HL-60 (cell line): Measurements from ENCODE around the gene SKP1.

Experiments used
- DNase-seq, 2 experiments: peaks; one replicate each; pipeline ENCODE4 v3.0.0-alpha.2; 2010 to 2020; ENCODE audit warnings: low read depth in 1 of 2, low spot score in 1 of 2
- H3K27ac ChIP-seq: fragments of 250-450 bp; sonication (Bioruptor Pico); replicated peaks from 2 replicates; pipeline ENCODE4 v1.5.1; 2020; ENCODE audit warnings: mild to moderate bottlenecking, moderate library complexity
- H3K27me3 ChIP-seq: fragments of 250-450 bp; sonication (Bioruptor Pico); 2 replicates; pipeline ENCODE4 v1.5.1; 2021; ENCODE audit warnings: mild to moderate bottlenecking, moderate library complexity; ENCODE audit not compliant: insufficient read depth, poor library complexity, severe bottlenecking
- H3K4me3 ChIP-seq: replicated peaks from 2 replicates; pipeline ENCODE4 v1.5.1; 2011; ENCODE audit warnings: mild to moderate bottlenecking, control low read depth, low read length; ENCODE audit not compliant: insufficient read depth
- GABPA ChIP-seq: IDR thresholded peaks from 2 replicates; pipeline ENCODE4 v1.6.1; 2012; ENCODE audit warnings: low read depth
- POLR2AphosphoS5 ChIP-seq: IDR thresholded peaks from 2 replicates; pipeline ENCODE4 v1.6.1; 2012; ENCODE audit warnings: low read depth
- SPI1 ChIP-seq: IDR thresholded peaks from 2 replicates; pipeline ENCODE4 v1.6.1; 2012; ENCODE audit warnings: low read depth, mild to moderate bottlenecking, borderline replicate concordance
- TF ChIP-seq, protein P1 (sequence below): IDR thresholded peaks from 2 replicates; pipeline ENCODE4 v1.6.1; 2012; ENCODE audit warnings: low read depth; ENCODE audit not compliant: insufficient replicate concordance
- TF ChIP-seq, protein P2 (sequence below): IDR thresholded peaks from one replicate; pipeline ENCODE4 v1.5.1; 2011; ENCODE audit warnings: low read length, control low read depth, inconsistent platforms; ENCODE audit not compliant: insufficient read depth

Gene SKP1

DNA sequence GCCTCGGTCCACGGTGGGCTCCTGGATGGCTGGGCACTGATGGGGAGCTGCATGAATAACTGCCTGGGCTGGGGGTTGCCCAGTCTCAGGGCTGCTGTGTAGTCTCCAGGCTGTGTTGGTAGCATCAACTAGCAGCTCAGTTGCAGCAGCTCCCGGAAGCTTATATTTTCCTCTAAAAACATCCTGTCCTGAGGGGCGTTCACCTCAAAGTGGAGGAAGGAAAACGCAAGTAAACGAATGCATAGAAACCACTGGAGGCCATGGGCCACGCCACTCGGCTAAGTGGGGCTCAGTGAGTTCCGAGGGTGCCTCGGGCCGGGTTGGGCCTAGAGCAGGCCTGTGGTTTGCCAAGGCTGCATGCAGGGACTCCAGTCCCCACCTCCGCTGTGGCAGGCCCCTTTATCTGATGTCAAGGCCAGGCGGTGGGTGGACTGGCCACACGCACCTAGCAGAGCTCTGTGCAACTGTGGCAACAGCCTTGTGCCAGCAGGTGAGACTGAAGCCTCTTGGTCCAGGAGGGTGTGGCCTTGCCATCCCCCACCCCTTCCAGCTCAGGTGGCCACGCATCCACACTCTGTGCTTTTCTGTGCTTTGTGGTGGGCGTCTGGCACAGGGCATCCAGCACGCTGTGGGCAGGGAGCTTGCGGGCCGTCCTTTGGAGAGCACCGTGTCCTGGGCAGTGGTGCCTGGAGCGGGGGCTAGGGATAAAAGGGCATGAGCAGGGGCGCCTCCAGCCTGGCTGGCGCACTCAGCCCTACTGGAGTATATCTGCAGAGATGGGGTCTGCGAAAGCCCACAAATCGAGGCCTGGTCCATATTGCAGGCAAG is 47.1 kb downstream of the SKP1 start:
- H3K4me3 ChIP-seq = no peak overlapping the region
- no peak overlapping the region for H3K27ac ChIP-seq
- H3K27me3 ChIP-seq = no peaks in the 10 kb centered on the region
- TF ChIP-seq SPI1 = no peak
- no peak for TF ChIP-seq POLR2AphosphoS5
- TF ChIP-seq, protein P1, sequence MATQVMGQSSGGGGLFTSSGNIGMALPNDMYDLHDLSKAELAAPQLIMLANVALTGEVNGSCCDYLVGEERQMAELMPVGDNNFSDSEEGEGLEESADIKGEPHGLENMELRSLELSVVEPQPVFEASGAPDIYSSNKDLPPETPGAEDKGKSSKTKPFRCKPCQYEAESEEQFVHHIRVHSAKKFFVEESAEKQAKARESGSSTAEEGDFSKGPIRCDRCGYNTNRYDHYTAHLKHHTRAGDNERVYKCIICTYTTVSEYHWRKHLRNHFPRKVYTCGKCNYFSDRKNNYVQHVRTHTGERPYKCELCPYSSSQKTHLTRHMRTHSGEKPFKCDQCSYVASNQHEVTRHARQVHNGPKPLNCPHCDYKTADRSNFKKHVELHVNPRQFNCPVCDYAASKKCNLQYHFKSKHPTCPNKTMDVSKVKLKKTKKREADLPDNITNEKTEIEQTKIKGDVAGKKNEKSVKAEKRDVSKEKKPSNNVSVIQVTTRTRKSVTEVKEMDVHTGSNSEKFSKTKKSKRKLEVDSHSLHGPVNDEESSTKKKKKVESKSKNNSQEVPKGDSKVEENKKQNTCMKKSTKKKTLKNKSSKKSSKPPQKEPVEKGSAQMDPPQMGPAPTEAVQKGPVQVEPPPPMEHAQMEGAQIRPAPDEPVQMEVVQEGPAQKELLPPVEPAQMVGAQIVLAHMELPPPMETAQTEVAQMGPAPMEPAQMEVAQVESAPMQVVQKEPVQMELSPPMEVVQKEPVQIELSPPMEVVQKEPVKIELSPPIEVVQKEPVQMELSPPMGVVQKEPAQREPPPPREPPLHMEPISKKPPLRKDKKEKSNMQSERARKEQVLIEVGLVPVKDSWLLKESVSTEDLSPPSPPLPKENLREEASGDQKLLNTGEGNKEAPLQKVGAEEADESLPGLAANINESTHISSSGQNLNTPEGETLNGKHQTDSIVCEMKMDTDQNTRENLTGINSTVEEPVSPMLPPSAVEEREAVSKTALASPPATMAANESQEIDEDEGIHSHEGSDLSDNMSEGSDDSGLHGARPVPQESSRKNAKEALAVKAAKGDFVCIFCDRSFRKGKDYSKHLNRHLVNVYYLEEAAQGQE = no peak
- TF ChIP-seq, protein P2, sequence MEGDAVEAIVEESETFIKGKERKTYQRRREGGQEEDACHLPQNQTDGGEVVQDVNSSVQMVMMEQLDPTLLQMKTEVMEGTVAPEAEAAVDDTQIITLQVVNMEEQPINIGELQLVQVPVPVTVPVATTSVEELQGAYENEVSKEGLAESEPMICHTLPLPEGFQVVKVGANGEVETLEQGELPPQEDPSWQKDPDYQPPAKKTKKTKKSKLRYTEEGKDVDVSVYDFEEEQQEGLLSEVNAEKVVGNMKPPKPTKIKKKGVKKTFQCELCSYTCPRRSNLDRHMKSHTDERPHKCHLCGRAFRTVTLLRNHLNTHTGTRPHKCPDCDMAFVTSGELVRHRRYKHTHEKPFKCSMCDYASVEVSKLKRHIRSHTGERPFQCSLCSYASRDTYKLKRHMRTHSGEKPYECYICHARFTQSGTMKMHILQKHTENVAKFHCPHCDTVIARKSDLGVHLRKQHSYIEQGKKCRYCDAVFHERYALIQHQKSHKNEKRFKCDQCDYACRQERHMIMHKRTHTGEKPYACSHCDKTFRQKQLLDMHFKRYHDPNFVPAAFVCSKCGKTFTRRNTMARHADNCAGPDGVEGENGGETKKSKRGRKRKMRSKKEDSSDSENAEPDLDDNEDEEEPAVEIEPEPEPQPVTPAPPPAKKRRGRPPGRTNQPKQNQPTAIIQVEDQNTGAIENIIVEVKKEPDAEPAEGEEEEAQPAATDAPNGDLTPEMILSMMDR = no peak
- no peak for TF ChIP-seq GABPA
- no peak for DNase-seq

DNA sequence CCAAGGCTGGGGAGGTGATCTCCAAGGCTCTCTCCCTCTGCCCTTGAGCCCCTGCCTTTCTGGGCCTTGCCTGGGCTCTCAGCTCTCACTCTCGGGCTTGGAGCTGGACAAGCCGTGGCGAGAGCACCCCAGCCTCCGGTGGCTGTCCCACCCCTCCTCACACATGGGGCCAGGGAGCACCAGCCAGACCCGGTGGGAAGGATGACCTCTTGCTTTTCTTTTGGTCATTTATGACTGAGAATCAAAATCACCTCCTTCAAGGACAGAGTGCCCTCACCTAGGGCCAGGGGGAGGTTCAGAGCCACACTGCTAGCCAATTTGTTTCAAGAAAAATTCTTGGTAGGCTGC is 48.1 kb downstream of the SKP1 start:
- Histone ChIP-seq H3K4me3 (no peak overlapping the region), H3K27me3 (no peaks in the 10 kb centered on the region), H3K27ac (no peak overlapping the region)
- TF ChIP-seq, protein P1 = no peak
- TF ChIP-seq POLR2AphosphoS5 = no peak
- no peak for DNase-seq

DNA sequence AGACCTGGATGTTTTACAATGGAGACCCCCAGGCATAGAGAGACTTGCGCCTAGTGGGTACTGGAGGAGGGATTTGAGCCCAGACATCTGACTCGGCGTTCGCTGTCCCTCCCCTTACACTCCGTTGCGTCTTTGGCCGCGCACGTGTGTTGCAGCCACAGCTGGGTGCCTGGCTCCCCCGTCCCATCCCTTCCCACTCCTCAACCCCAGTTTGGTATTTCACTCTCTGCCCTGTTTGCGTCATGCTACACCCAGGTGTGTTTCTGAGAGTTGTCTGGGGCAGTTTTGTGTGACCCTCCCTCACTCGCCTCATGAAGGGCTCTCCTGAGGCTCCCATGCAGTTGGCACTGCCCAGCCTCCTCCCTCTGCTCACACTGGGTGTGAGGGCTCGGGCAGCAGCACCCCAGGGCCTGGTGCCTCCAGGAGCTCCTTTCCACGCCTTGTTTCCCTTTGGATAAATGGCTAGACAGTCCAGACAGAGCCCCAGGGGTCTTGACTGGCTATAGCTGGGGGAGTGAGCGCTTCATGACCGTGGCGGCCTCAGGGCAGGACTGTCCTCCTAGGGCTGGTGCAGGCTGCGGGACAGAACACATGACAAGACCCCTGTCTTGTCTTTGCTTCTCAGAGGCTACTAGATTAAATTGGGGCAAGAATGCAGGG is 48.6 kb downstream of the SKP1 start:
- no peak for DNase-seq
- no peak overlapping the region for H3K4me3 ChIP-seq
- no peak for TF ChIP-seq POLR2AphosphoS5
- no peak overlapping the region for H3K27ac ChIP-seq
- H3K27me3 ChIP-seq = no peaks in the 10 kb centered on the region

- Histone ChIP-seq H3K27ac (no peak overlapping the region), H3K4me3 (no peak overlapping the region), H3K27me3 (no peaks in the 10 kb centered on the region)
- TF ChIP-seq, protein P1 = no peak
- no peak for DNase-seq
These were observed 49.3 kb downstream of the SKP1 start for GRCh38 chr5:134127376-134127861.
